ENCODE data around the gene NF1. TPM values are rescaled to one million over a fixed set of nuclear protein-coding genes. Genes with fewer than 3 reads are reported as not detected.

Gene NF1
- total RNA-seq, 1 experiment from 2014 or later, result 57.0 TPM

DNA sequence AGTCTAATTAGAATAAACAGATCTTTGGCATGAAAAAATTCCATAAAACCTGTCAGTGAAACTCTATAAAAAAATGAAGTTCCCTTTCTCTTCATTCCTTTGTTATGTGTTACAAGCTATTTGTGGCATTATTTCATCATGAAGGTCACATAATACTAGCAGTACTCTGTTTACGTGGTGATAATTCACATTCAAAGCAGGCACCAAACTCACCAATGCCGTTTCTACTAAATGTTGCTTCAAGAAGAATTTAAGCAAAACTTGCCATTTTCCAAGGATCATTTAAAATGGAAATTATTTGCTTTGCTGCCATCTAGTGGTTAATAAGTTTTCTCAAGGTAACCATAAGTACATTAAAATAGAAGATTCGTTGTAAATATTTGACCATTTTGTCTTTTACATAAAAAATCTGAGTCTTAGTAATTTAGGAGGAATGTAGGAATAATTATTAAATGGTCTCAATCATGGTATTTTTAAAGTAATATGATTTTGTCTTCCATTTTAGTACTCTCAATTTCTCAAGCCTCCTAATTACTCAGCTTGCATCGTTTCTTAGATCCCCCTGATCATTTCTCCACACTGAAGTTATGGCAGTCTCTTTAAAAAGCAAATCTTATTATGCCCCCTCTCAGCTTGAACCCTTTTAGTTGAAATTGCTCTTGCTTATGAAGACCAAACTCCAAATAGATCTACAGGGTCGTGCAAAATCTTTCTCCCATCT lies 121.4 kb downstream of the NF1 start:
- Histone ChIP-seq H3K9me3 (replicated peaks) (no peaks in the 10 kb centered on the region), H3K27ac (no peak overlapping the region), H3K36me3 (peaks cover 21% of the 10 kb centered on the region), H3K27me3 (no peaks in the 10 kb centered on the region), H3K4me3 (no peak overlapping the region), H3K4me1 (no peaks in the 10 kb centered on the region)
- DNase-seq, result peak in 1 of 2 experiments; percentile 71

DNA sequence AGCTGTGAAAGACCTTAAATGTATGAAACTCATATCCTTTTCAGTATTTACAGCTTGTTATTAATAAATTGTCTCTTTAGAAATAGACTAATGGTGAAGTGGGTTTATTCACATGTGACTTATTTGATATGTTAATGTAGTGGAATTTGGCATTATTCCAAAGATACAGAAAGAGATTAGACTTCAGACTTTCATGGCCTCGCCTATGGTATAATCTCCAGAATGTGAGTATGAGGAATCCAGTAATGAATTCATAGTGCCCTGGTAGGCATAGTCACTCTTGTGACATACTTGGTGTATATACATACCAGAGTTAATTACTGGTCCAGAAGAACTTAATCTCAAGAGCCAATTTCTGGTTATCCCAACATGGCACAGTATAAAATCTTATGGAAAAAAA lies 129.6 kb downstream of the NF1 start:
- Histone ChIP-seq H3K4me3 (no peak overlapping the region), H3K27me3 (no peaks in the 10 kb centered on the region), H3K9me3 (replicated peaks) (no peaks in the 10 kb centered on the region), H3K4me1 (peaks cover 3% of the 10 kb centered on the region; the same call in 1 of the 2 replicates), H3K36me3 (peaks cover 18% of the 10 kb centered on the region), H3K27ac (no peak overlapping the region)
- DNase-seq, result no peak

DNA sequence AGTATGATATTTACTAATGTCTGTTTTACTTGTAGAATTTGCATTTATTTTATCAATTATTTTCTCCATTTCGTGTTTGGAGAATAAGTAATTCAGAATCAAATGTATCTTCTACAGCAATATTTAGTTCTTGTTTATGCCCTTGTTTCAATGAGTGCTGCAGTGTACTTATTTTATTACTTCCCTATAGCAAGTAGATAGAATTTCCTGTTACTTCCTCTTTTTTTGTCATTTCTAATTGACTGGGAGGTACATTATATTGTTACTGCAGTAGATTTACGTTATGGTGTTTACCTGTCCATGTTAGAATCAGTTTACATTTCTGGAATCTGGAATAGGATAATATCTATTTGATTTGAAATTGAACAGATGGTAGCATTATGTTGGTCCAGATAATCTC lies 131.1 kb downstream of the NF1 start:
- no peaks in the 10 kb centered on the region for H3K27me3 ChIP-seq
- H3K4me3 ChIP-seq, result no peak overlapping the region
- H3K36me3 ChIP-seq, result peaks cover 27% of the 10 kb centered on the region
- no peak overlapping the region for H3K27ac ChIP-seq
- no peaks in the 10 kb centered on the region for H3K9me3 ChIP-seq (replicated peaks)
- no peak for DNase-seq
- peaks cover 3% of the 10 kb centered on the region; the same call in 1 of the 2 replicates for H3K4me1 ChIP-seq

DNA sequence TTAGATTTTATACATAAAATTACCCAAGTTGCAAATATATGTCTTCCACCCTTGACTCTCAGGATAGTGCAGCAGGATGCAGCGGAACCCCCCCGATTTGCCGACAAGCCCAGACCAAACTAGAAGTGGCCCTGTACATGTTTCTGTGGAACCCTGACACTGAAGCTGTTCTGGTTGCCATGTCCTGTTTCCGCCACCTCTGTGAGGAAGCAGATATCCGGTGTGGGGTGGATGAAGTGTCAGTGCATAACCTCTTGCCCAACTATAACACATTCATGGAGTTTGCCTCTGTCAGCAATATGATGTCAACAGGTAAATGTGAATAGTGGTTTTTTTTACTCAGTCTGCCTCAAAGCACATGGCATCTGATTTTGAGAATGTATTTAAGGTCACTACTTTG lies 131.6 kb downstream of the NF1 start:
- Histone ChIP-seq H3K27me3 (no peaks in the 10 kb centered on the region), H3K27ac (no peak overlapping the region), H3K9me3 (replicated peaks) (no peaks in the 10 kb centered on the region), H3K4me1 (peaks cover 3% of the 10 kb centered on the region; the same call in 1 of the 2 replicates), H3K36me3 (peaks cover 24% of the 10 kb centered on the region), H3K4me3 (no peak overlapping the region)
- no peak for DNase-seq

DNA sequence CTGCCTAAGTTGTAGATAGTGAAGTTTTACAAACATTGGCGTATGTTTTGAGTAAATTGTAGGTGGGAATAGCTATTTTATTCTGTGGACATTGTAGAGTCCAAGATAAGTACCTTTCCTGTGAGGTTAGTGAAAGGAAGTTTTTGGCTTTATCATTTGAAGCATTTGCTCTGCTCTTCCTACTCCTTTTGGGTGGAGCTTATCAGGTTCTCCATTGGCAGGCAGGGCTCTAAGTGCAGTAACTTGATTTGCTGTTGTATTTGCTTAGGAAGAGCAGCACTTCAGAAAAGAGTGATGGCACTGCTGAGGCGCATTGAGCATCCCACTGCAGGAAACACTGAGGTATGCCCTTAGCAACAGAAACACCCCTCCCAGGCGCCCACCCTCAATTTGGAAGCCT lies 132.2 kb downstream of the NF1 start:
- Histone ChIP-seq H3K36me3 (peaks cover 26% of the 10 kb centered on the region), H3K4me1 (peaks cover 3% of the 10 kb centered on the region; the same call in 1 of the 2 replicates), H3K9me3 (replicated peaks) (no peaks in the 10 kb centered on the region), H3K27ac (no peak overlapping the region), H3K27me3 (no peaks in the 10 kb centered on the region), H3K4me3 (no peak overlapping the region)
- DNase-seq, result no peak

DNA sequence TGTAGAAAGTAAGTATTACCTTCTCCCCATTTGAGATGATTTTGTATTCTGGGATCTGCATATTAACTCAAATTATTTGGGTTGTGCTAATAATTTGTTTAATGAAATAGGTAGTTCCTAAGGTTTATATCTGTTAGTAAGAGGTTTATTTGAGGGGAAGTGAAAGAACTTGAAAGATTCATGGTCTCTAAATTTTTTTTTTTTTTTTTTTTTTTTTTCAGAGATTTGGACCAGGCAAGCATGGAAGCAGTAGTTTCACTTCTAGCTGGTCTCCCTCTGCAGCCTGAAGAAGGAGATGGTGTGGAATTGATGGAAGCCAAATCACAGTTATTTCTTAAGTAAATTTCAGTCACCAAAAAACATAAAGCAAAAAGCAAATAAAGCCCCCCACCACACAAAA lies 137.1 kb downstream of the NF1 start:
- Histone ChIP-seq H3K27me3 (no peaks in the 10 kb centered on the region), H3K4me1 (no peaks in the 10 kb centered on the region), H3K9me3 (replicated peaks) (no peaks in the 10 kb centered on the region), H3K27ac (no peak overlapping the region), H3K36me3 (peaks cover 44% of the 10 kb centered on the region), H3K4me3 (no peak overlapping the region)
- no peak for DNase-seq

DNA sequence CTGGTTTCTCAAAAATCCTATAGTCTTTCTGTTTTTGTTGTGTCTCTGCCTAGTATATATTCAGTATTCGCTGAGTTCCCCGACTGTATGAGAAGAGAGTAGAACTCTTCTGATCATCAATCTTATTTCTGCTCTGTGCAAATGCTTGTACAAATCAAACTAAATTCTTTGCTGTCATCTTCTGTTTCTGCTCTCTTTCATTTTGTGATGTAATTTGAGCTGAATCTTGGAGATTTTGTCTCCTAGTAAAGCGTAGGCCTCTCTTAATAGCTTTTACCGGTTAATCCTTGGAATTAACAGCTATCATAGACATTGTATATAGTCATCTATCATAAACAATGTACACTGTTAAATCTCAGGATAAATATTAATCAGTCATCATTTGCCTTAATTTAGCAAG lies 140.3 kb downstream of the NF1 start:
- no peak overlapping the region for H3K27ac ChIP-seq
- no peaks in the 10 kb centered on the region for H3K9me3 ChIP-seq (replicated peaks)
- no peaks in the 10 kb centered on the region for H3K4me1 ChIP-seq
- no peak overlapping the region for H3K4me3 ChIP-seq
- H3K36me3 ChIP-seq, result peaks cover 54% of the 10 kb centered on the region
- no peaks in the 10 kb centered on the region for H3K27me3 ChIP-seq
- DNase-seq, result no peak

DNA sequence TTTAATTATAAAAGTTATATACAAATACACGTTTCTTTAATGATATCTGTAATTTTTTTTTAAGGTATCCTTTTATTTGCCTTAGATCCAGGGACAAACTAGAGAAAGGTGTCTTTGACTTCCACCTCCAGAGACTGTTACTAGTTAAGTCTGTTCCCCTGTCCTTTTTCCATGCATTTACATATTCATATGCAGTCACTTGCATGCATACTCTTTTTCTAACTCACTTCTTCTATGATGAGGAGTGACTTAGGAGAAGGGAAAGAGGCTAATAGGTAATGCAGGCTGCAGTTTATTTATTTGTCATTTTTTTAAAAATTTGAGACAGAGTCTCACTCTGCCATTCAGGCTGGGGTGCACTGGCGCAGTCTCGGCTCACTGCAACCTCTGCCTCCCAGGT lies 141.4 kb downstream of the NF1 start:
- Histone ChIP-seq H3K27me3 (no peaks in the 10 kb centered on the region), H3K36me3 (peaks cover 61% of the 10 kb centered on the region), H3K4me1 (no peaks in the 10 kb centered on the region), H3K4me3 (no peak overlapping the region), H3K9me3 (replicated peaks) (no peaks in the 10 kb centered on the region), H3K27ac (no peak overlapping the region)
- no peak for DNase-seq

DNA sequence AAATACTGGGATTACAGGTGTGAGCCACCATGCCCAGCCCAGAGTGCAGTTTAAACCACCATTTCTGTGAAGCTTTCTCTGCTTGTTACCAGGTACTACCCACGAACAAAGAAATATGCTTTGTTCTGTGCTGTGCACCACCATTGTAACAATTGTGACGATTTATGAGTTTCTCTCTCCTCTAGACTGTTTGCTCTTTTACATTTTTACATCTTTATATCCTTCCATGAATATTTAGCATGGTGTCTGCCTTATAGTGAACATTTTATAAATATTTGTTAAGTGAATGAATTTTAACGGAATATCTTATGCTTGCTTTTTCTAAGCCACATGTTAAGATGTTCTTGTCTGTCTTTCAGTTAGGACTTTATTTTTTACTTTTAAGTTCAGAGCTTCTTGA lies 141.9 kb downstream of the NF1 start:
- no peak overlapping the region for H3K4me3 ChIP-seq
- no peaks in the 10 kb centered on the region for H3K27me3 ChIP-seq
- H3K27ac ChIP-seq, result no peak overlapping the region
- no peaks in the 10 kb centered on the region for H3K9me3 ChIP-seq (replicated peaks)
- no peaks in the 10 kb centered on the region for H3K4me1 ChIP-seq
- peaks cover 63% of the 10 kb centered on the region for H3K36me3 ChIP-seq
- no peak for DNase-seq

DNA sequence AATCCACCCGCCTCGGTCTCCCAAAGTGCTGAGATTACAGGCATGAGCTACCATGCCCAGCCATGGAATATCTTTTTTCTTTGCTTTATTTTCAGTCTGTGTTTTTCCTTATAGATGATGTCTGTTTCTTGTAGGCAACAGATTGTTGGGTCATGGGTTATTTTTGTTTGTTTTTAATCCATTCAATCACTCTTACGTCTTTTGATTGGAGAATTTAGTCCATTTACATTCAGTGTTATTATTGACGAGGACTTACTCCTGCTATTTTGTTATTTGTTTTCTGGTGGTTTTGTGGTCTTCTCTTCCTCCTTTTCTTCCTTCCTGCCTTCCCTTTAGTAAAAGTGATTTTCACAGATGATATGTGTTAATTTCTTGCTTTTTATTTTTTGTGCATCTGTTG lies 146.3 kb downstream of the NF1 start:
- no peak overlapping the region for H3K27ac ChIP-seq
- H3K4me1 ChIP-seq, result no peaks in the 10 kb centered on the region
- no peak overlapping the region for H3K4me3 ChIP-seq
- H3K36me3 ChIP-seq, result peaks cover 76% of the 10 kb centered on the region
- H3K9me3 ChIP-seq (replicated peaks), result no peaks in the 10 kb centered on the region
- DNase-seq, result no peak
- H3K27me3 ChIP-seq, result no peaks in the 10 kb centered on the region

DNA sequence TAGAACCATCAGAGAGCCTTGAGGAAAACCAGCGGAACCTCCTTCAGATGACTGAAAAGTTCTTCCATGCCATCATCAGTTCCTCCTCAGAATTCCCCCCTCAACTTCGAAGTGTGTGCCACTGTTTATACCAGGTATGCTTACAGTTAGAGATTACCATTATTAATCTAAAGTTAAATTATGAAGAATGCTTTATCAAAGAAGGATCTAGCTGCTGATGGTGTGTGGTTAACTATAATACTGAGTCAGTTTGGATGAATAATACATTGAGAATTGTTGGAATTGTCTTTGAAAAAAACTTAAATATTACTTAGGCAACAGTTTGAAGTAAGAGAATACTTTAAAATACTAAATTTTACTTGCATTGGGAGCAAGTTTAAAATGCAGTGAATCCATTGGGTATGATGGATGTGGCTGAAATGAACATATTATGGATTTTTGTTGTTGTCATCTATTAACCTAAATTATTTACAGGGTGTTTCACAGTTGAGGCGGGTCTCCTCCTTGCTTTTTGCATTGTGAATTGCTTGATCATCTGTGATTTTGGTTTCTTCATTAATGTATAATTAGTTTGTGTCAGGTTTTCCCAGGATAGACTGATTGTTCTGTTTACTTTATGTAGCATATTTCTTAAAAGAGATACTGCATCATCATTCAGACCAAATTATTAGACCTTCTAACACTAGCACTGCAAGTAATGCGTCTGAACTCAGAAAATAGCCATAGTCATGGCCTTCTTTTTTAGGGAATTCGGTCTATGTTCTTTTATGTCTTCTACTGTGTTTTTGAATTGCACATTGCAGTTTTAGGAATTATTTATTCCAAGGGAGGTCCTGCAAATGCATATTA lies 154.4 kb downstream of the NF1 start:
- Histone ChIP-seq H3K9me3 (replicated peaks) (no peaks in the 10 kb centered on the region), H3K4me3 (no peak overlapping the region), H3K27me3 (no peaks in the 10 kb centered on the region), H3K4me1 (no peaks in the 10 kb centered on the region), H3K27ac (no peak overlapping the region), H3K36me3 (peaks cover 42% of the 10 kb centered on the region)
- DNase-seq, result no peak

DNA sequence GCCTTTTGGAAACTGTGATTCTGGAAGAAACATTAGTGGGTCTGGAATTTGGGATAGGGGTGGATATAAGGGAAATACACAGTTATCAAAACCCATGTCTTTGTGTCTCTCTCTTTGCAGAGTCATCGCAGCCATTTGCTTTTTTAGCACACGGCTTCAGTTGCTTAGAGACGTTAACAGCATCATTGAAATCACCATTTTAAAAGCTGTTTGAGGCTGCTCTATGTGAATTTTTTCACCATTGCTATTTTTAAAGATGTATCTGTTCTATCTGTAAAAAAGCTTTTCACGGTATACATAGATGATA lies 155.0 kb downstream of the NF1 start:
- Histone ChIP-seq H3K4me3 (no peak overlapping the region), H3K27ac (no peak overlapping the region), H3K9me3 (replicated peaks) (no peaks in the 10 kb centered on the region), H3K36me3 (peaks cover 41% of the 10 kb centered on the region), H3K27me3 (no peaks in the 10 kb centered on the region), H3K4me1 (peaks cover 5% of the 10 kb centered on the region)
- DNase-seq, result no peak

DNA sequence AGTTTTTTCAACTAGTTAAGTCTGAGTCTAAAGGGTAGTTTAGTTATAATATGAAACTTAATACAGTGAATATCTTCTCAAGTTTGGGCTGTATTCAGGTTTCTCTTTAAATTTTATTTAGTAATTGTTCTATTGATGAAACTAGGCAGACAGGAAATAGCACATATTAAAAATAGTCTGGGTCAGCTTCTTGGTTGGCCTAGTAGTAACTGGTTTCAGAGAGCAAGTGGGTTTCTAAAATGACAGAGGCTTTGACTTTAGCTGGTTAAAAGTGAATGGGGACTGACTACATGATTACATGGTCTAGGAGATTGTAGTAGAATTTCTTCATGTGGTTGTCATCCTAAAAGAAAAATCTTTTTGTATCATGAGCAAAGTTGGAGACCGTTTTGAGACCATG lies 155.5 kb downstream of the NF1 start:
- Histone ChIP-seq H3K4me1 (peaks cover 8% of the 10 kb centered on the region), H3K27ac (no peak overlapping the region), H3K27me3 (no peaks in the 10 kb centered on the region), H3K36me3 (peaks cover 37% of the 10 kb centered on the region), H3K4me3 (no peak overlapping the region), H3K9me3 (replicated peaks) (no peaks in the 10 kb centered on the region)
- DNase-seq, result no peak

DNA sequence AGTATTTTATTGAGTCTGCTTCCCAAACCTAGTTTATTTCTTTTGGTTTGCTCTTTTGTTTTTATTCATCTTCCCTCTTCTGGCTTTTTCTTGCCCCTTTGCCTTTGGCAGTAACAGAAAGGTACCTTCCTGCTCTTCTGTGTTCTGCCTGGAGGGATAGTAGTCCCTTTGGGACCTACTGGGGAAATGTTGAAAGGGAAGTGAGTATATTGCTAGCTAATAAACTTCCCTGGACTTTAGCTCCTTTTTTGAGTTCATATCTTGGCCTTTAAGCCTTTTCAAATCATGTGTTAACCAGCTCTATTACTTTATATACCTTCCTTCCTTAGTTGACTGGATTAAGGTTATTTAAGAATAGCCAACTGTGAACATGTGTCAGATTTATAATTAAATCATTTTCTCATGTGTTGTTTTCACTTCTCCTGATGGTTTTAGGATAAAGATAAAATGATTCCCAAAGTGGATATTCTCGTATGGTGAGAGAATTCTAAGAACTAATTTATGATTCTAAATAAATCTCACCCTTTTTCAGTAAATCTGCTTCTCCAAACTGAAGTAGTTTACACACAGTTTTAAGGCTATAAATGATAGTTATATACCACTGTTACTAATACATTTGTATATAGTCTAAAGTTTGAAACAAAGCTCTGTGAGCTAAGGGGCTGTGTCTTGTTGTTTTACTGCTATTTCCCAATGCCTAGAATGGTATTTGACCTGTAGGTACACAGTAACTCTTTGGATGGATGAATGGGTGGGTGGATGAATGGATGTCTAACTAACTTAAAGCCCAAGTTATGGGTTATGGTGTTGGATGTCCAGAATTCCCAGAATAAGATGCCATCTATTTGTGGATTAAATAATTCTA lies 156.6 kb downstream of the NF1 start:
- Histone ChIP-seq H3K27ac (no peak overlapping the region), H3K9me3 (replicated peaks) (no peaks in the 10 kb centered on the region), H3K4me1 (peaks cover 8% of the 10 kb centered on the region), H3K36me3 (peaks cover 30% of the 10 kb centered on the region), H3K4me3 (no peak overlapping the region), H3K27me3 (no peaks in the 10 kb centered on the region)
- no peak for DNase-seq

DNA sequence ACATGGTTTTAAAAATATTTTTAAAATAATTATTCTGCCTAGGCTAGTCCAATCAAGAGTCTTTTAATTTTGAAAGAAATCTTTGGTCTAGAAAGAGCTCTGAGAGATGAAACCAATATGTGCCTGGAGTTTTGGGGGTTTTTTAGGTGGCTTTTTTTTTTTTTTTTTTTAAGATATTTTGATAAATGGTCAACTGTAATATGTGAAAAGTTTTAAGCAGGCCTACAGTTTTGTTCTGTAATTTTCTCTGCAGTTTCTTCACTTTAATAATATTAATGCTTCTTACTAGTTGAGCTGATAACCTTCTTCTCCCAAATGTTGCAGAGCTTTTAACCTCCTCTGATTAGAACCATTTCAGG lies 157.2 kb downstream of the NF1 start:
- peaks cover 26% of the 10 kb centered on the region for H3K36me3 ChIP-seq
- no peaks in the 10 kb centered on the region for H3K27me3 ChIP-seq
- DNase-seq, result no peak
- H3K4me1 ChIP-seq, result peaks cover 8% of the 10 kb centered on the region
- no peaks in the 10 kb centered on the region for H3K9me3 ChIP-seq (replicated peaks)
- no peak overlapping the region for H3K4me3 ChIP-seq
- no peak overlapping the region for H3K27ac ChIP-seq

Measured in SJCRH30 (cell line).